GM12873 (cell line): ENCODE measurements around the gene TTLL9.

Experiments
- CTCF ChIP-seq: IDR thresholded peaks from 2 replicates; pipeline ENCODE4 v1.5.1; 2012; ENCODE audit warnings: low read depth, mild to moderate bottlenecking, moderate library complexity, low read length, control low read depth; ENCODE audit not compliant: insufficient read depth; ENCODE audit errors: missing control alignments

The TTLL9 gene

GRCh38 chr20:31868853-31869672, 1.4 kb upstream of the TTLL9 start:
- no peak for TF ChIP-seq CTCF

- TF ChIP-seq CTCF, result no peak
Measured at GRCh38 chr20:31869673-31869941, 827 bp upstream of the TTLL9 start.

- TF ChIP-seq CTCF, result no peak
Measured at GRCh38 chr20:31870726-31871617, 538 bp downstream of the TTLL9 start.

GRCh38 chr20:31871618-31871954, 1.2 kb downstream of the TTLL9 start:
- no peak for TF ChIP-seq CTCF

- no peak for TF ChIP-seq CTCF
Measured at GRCh38 chr20:31872406-31872805, 2.0 kb downstream of the TTLL9 start.

- TF ChIP-seq CTCF, result no peak
Measured at GRCh38 chr20:31875671-31876070, 5.2 kb downstream of the TTLL9 start.

GRCh38 chr20:31877684-31878083, 7.2 kb downstream of the TTLL9 start:
- no peak for TF ChIP-seq CTCF
